GM19468 (cell line): ENCODE data around the gene ZNF580.

ENCODE experiments used
- ATAC-seq: cut with Tn5 transposase; IDR thresholded peaks from one replicate; pipeline ENCODE4 v1.9.1; 2021; ENCODE audit warnings: mild to moderate bottlenecking, moderate library complexity, moderate number of reproducible peaks; ENCODE audit not compliant: unreplicated experiment; ENCODE audit errors: extremely low read depth

The ZNF580 gene

DNA sequence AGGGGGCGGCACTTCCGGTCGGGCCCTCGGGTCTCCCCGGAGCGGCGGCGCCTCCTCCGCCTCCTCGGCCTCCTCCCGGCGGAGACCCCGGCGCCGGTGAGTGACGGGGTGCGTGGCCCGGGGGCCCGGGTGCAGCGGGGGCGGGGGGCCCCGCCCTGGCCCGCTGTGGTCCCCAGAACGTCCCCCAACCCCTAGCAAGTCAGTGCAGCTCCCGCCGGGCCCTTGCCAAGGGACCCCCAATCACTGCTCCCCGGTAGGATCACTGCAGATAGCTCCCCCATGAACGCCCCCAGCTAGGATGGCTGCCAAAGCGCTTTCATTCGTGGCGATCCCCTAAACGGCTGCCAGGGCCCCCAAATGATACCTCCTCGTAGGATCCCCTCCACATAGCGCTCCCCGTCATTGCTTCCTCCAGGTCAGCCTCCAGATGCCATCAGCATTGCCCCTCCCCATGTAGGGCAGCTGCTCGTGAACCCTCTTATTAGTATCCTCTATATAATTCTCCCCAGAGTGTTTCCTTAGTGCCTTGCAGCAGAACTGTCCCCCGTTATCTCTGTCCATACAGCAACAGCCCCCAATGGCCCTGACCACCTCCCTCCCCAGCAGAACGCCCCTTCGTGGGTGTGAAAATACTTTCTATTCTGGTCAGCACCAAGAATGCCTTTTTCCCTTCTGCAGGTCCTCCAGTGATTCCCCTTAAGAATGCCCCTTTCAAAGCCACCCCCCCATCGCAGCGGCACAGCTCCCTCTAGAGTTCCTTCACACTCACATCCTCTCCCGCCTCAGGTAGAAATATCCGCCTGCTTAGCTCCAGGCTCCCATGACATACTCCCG lies 34.9 kb upstream of the ZNF580 start, which contains the start of gene ZNF865:
Gene ZNF865, plus strand, starts transcription at position 11 of the 834 bp plus-strand sequence. CDS start 7,972 bp downstream, outside the sequence.
- ATAC-seq, result no peak

DNA sequence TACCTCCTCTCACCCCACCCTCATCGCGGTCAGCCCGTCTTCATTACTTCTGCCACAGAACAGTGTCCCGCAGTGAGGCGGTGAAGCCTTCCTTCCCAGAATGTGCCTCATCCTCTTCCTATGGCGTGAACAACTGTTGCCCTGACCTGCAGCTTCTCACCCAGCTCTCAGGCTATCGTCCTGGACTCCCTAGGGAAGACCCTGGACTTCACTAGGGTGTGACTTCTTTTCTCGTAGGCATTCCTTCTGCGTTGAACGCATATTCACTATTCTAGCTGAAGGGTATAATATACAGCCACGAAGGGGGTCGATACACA lies 34.4 kb upstream of the ZNF580 start:
- ATAC-seq, result no peak

DNA sequence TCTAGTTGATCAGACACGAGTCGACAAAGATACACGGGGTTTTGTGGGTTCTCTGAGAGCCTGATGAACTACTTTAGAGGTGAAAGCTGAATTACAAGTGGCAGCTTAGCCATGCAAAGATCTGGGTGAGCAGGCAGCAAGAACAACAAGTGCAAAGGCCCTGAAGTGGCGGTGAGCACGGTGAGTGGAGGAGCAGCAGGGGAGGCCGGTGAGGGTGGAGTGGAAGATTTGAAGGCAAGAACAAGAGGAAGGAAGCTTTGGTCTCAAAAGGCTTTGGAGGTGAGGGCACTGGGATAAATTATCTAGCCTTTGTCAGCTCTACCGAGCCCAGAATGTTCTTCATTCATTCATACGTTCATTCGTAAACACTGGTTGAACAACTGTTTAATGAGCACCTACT lies 34.0 kb upstream of the ZNF580 start:
- no peak for ATAC-seq

DNA sequence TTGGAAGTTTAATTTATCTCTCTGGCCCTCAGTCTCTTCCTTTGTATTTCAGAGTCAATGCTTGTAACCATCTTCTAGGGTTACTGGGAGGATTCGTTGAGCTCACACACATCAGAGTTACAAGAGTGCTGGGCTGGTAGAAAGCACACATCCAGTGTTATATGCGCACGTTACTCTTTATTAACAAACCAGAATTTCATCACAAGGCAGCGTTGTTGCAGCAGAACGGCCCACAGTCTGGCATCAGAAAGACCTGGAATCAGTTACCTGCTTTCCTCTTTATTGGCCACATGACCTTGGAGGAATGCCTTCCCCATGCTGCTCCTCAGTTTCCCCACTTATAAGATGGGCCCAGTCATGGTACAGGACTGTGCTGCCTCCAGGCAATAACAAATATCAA lies 31.5 kb upstream of the ZNF580 start:
- no peak for ATAC-seq

DNA sequence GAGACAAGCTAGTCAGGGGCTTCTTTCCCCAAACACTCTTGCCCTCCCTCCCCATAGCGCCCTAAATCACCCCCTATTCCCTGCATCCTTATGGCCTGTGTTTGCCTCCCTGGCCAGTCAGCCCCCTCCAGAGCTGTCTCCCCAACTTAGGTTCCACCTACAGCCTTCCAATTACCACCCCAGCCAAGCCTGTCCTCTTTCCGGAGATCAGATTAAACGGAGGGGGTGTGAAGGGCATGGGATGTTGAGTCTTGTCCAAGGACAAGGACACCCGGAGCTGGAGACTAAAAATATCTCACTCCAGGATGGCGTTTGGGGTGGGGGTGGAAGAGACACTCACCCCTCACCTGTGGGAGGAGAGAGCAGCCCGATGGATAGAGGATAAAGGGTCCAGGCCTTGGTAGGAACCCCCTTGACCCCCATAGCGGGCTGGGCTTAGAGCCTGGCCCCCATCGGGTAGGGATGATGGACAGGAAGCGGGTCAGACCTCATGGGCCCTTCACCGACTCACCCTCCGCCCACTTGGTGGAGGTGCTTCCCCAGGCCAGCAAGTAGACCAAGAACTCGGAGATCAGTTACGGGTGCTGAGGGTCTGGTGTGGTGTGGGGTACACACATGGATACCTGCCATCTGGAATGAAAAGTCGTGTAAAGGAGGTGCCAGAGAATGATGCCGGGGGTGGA lies 29.4 kb upstream of the ZNF580 start:
- ATAC-seq, result no peak

DNA sequence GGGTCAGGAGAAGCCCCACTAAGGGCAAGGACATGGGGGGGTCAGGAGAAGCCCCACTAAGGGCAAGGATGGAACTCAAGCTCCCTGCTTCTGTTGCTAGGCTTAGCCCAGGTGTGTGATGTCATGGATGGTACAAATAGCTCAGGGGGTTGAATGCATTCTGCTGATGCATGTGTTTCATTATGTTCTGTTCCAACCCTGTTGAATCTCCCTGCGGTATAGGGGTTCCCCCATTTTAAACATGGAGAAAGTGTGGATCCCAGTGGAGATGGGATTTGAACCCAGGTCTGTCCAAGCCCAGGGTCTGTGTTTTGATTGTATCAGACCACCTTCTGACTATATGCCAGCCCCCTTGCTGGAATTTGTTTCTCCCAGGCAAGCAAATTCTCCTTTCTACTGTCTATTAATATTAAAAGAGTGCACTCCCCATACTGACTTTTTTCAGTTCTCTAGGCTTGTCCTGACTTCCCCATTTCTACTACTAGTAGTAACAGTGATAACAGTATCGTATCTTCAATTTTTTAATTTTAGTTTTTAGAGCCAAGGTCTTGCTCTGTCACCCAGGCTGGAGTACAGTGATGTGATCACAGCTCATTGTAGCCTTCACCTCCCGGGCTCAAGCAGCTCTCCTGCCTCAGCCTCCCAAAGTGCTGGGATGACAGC lies 28.7 kb upstream of the ZNF580 start:
- ATAC-seq, result no peak

DNA sequence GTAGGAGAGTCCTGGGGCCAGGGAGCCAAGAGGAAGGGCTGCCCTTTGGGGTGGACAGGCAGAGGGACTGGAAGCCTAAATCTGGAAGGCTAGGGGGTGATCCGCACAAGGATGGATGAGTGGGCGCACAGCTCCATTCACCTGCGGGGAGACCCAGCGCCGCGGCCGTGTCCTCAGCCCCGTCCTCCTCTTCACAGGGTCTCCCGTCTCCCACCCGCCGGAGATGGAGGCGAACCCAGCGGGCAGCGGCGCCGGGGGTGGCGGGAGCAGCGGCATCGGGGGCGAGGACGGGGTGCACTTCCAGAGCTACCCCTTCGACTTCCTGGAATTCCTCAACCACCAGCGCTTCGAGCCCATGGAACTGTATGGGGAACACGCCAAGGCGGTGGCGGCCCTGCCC lies 27.4 kb upstream of the ZNF580 start:
- ATAC-seq, result no peak

DNA sequence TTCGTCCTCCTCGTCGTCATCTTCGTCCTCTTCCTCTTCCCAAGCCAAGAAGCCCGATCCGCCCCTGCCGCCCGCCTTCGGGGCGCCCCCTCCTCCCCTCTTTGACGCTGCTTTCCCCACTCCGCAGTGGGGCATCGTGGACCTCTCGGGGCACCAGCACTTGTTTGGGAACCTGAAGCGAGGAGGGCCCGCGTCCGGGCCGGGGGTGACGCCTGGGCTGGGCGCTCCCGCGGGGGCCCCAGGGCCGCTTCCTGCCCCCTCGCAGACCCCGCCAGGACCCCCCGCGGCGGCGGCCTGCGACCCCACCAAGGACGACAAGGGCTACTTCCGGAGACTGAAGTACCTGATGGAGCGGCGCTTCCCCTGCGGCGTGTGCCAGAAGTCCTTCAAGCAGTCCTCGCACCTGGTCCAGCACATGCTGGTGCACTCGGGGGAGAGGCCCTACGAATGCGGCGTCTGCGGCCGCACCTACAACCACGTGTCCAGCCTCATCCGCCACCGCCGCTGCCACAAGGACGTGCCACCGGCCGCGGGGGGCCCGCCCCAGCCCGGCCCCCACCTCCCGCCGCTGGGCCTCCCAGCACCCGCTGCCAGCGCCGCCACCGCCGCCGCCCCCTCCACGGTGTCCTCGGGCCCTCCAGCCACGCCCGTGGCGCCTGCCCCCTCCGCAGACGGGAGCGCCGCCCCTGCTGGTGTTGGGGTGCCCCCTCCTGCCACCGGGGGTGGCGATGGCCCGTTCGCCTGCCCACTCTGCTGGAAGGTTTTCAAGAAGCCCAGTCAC lies 26.7 kb upstream of the ZNF580 start:
- ATAC-seq, result no peak

DNA sequence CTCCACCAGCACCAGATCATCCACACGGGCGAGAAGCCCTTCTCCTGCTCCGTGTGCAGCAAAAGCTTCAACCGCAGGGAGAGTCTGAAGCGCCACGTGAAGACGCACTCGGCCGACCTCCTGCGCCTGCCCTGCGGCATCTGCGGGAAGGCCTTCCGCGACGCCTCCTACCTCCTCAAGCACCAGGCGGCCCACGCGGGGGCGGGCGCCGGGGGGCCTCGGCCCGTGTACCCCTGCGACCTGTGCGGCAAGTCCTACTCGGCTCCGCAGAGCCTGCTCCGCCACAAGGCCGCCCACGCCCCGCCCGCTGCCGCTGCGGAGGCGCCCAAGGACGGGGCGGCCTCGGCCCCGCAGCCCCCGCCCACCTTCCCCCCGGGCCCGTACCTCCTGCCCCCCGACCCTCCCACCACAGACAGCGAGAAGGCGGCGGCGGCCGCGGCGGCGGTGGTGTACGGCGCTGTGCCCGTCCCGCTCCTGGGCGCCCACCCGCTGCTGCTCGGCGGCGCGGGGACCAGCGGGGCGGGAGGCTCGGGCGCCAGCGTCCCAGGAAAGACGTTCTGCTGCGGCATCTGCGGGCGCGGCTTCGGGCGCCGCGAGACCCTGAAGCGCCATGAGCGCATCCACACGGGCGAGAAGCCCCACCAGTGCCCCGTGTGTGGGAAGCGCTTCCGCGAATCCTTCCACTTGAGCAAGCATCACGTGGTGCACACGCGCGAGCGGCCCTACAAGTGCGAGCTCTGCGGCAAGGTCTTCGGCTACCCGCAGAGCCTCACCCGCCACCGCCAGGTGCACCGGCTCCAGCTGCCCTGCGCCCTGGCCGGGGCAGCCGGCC lies 25.9 kb upstream of the ZNF580 start:
- ATAC-seq, result no peak

DNA sequence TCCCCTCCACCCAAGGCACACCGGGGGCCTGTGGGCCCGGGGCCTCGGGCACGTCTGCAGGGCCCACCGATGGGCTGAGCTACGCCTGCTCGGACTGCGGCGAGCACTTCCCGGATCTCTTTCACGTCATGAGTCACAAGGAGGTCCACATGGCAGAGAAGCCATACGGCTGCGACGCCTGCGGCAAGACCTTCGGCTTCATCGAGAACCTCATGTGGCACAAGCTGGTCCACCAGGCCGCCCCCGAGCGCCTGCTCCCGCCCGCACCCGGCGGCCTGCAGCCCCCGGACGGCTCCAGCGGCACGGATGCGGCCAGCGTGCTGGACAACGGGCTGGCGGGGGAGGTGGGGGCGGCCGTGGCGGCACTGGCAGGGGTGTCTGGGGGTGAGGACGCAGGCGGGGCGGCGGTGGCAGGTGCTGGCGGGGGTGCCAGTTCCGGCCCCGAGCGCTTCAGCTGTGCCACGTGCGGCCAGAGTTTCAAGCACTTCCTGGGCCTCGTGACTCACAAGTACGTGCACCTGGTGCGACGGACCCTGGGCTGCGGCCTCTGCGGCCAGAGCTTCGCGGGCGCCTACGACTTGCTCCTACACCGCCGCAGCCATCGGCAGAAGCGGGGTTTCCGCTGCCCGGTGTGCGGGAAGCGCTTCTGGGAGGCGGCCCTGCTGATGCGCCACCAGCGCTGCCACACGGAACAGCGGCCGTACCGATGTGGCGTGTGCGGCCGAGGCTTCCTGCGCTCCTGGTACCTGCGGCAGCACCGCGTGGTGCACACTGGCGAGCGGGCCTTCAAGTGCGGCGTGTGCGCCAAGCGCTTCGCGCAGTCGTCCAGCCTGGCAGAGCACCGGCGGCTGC lies 25.0 kb upstream of the ZNF580 start:
- ATAC-seq, result no peak

DNA sequence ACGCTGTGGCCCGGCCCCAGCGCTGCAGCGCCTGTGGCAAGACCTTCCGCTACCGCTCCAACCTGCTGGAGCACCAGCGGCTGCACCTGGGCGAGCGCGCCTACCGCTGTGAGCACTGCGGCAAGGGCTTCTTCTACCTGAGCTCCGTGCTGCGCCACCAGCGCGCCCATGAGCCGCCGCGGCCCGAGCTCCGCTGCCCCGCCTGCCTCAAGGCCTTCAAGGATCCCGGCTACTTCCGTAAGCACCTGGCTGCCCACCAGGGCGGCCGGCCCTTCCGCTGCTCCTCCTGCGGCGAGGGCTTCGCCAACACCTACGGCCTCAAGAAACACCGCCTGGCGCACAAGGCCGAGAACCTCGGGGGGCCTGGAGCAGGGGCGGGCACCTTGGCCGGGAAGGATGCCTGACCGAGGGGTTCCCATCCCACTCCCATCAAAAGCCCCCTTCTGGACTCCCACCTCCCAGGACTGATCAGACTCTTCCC lies 24.4 kb upstream of the ZNF580 start:
- ATAC-seq, result no peak

DNA sequence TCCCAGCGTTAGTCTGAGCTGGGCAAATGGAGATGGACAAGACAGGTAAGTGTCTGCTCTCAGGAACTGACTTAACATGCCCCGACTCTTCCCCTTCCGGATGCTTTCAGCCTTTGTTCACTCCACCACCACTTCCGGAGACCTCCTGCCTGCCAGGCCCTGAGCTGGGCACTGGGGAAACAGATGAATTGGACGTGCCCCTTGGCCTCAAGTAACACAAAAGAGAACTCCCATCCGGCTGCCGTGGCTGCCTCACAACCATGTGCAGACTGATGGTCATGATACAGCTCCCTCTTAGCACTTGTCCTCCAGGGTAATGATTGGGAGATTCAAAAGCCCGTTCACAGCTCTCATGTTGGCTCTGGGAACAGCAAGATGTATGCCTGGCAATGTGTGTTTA lies 23.4 kb upstream of the ZNF580 start:
- ATAC-seq, result no peak

DNA sequence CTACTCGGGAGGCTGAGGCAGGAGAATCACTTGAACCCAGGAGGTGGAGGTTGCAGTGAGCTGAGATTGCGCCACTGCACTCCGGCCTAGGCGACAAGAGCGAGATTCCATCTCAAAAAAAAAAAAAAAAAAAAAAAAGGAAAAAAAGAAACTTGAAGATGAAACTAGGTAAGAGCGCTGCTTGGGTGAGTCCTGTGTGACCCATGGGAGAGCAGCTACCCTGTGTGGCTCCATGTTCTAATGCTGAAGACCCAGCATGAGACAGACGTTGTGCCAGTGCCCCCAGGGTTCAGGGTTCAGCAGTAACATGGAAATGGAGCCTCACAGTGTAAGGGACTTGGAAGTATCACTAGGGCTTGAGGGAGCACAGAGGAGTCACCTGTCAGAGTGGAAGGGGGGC lies 22.4 kb upstream of the ZNF580 start:
- no peak for ATAC-seq

DNA sequence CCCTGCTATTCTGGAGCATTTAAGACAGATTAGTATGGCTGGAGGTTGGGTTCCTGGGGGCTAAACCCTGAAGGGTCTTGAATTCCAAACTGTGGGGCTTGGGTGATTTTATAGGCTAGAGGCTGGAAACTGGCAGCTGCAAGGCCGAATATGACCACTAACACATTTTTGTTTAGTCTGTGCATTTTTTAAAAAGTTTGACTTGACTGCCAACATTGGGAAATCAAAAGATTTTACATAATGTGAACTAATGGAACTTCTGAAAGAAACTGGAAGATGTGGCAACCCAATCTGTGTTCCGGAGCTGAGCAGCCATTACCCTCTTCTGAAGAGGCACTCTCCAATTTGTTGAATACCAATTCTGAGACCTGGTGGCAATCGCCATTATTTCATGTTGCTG lies 21.5 kb upstream of the ZNF580 start:
- ATAC-seq, result no peak

DNA sequence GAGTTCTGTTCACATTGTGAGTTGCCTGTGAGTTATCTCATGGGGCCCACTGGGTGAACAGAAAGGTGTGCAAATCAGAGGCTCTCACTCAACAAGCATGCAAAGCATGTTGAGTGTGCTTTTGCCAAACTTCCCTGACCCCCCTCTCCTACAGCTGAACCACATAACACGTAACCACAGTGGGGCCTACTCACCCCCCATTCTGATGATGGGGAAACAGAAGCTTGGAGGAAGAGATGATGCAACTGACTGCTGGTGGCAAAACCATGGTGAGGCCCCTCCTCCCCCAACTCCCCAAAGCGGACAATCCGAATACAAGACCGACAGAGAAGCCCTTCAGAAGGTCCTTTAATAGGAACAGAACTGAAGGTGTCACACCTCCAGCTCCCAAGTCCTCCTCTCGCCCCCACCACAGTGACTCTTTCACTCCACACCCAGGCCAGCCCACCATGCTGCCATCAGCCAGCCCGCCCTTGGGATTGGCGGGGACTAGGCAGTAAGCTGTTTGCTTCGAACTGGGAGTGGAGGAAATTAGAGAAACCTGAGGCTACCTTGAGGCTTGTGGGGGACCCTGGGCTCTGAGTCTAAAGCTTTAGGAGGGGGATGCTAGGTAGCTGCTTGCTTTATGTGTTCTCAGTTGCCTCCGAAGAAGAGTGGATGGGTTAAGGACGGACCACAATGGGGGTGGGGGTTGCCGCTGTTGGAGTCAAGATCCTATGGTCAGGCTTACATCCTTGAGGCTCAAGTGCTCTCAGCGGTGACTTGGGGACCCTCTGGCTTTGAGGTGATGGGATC lies 20.2 kb upstream of the ZNF580 start:
- ATAC-seq, result no peak

DNA sequence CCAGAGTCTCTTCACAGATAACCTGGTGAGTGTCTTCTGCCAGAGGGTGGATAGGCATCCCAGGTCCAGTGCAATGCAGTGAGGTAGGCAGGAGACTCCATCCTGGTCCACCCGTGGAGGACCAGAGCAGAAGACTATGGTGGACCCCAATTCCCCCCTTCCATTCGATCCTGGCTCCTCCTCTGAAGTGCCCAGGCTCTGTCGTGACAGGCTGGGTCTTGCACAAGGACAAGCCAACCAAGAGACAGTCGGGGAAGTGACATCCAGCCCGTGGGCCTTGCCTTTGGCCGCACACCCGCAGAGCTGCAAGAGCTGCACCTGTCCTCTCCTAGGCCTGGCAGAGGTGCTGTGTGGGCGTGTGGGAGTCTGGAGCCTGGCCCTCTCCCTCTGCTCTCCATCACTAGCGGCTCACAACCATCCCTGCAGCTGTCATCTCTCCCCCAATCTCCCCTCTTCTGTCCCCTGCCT lies 19.6 kb upstream of the ZNF580 start:
- no peak for ATAC-seq

DNA sequence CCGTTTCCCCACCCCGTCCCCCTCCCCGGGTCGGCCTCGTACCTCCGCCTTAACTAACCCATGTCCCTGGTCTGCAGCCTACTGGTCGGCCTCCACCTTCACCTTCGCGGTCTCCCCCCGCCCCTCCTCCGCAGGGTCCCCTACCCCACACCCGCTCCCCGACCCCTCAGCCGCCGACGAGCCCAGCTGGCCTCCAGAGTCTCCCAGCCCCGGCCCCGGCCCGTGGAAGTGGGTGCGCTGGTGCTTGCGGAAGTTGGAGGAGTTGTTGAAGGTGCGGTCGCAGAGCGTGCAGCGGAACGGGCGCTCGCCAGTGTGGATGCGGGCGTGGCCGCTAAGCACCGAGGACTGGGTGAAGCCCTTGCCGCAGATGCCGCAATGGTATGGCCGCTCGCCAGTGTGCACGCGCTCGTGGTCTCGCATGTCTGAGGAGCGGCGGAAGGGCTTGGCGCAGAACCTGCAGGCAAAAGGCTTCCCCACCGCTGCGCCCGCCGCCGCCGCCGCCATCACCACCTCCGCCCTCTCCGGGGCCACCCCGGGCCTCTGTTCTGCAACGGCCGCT lies 19.1 kb upstream of the ZNF580 start:
- ATAC-seq, result no peak
